ENCODE measurements around the gene DOC2A. TPM values are rescaled to one million over a fixed set of nuclear protein-coding genes. Genes with fewer than 3 reads are reported as not detected.

DOC2A gene
- total RNA-seq, 1 donor from 2014 or later: 3.1 TPM

DNA sequence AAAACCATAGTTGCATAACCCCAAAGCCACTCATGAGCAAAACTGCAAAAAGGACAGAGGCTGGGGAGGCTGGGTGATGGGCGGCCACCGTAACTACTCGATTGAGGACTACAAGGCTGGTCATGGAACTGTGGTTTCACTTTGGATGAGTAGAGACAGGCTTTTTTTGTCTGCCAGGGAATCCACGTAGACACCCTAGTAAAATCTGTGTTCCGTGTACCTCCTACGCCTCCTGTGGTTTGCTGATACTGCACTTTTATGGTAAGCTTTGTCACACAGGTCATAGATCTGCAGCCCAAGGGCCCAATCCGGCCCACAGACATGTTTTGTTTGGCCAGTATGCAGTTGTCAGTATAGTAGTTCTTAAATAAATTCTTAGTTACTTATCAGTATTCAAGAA is 22.4 kb upstream of the DOC2A start:
- Histone ChIP-seq H3K4me1 (peaks cover 16% of the 10 kb centered on the region), H3K4me2 (no peak overlapping the region), H3K27ac (no peak overlapping the region), H3F3A (ENCODE audit: low read depth) (peaks cover 18% of the 10 kb centered on the region), H4K20me1 (ENCODE audit: low read depth) (peaks cover 21% of the 10 kb centered on the region), H2AFZ (replicated peaks) (no peak overlapping the region), H3K36me3 (no peaks in the 10 kb centered on the region), H3K9me3 (ENCODE audit: low read depth) (no peaks in the 10 kb centered on the region), H3K27me3 (peaks cover 46% of the 10 kb centered on the region), H3K79me2 (ENCODE audit: low read depth) (no peaks in the 10 kb centered on the region), H3K4me3 (no peak overlapping the region), H3K9ac (no peak overlapping the region)
- Mint-ChIP-seq H3K27me3 (ENCODE audit: insufficient read depth, low read depth) (peaks cover 12% of the 10 kb centered on the region), H3K36me3 (no peaks in the 10 kb centered on the region), H3K4me3 (no peak overlapping the region), H3K9me3 (peaks cover 2% of the 10 kb centered on the region), H3K27ac (no peak overlapping the region), H3K4me1 (peaks cover 27% of the 10 kb centered on the region)
- TF ChIP-seq, protein P1, sequence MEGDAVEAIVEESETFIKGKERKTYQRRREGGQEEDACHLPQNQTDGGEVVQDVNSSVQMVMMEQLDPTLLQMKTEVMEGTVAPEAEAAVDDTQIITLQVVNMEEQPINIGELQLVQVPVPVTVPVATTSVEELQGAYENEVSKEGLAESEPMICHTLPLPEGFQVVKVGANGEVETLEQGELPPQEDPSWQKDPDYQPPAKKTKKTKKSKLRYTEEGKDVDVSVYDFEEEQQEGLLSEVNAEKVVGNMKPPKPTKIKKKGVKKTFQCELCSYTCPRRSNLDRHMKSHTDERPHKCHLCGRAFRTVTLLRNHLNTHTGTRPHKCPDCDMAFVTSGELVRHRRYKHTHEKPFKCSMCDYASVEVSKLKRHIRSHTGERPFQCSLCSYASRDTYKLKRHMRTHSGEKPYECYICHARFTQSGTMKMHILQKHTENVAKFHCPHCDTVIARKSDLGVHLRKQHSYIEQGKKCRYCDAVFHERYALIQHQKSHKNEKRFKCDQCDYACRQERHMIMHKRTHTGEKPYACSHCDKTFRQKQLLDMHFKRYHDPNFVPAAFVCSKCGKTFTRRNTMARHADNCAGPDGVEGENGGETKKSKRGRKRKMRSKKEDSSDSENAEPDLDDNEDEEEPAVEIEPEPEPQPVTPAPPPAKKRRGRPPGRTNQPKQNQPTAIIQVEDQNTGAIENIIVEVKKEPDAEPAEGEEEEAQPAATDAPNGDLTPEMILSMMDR (IDR thresholded peaks at IDR 0.05): no peak
- no peak for TF ChIP-seq EZH2phosphoT487 (IDR thresholded peaks at IDR 0.05)
- no peak for TF ChIP-seq EZH2 (IDR thresholded peaks at IDR 0.05)
- DNase-seq (ENCODE audit: low spot score): no peak

DNA sequence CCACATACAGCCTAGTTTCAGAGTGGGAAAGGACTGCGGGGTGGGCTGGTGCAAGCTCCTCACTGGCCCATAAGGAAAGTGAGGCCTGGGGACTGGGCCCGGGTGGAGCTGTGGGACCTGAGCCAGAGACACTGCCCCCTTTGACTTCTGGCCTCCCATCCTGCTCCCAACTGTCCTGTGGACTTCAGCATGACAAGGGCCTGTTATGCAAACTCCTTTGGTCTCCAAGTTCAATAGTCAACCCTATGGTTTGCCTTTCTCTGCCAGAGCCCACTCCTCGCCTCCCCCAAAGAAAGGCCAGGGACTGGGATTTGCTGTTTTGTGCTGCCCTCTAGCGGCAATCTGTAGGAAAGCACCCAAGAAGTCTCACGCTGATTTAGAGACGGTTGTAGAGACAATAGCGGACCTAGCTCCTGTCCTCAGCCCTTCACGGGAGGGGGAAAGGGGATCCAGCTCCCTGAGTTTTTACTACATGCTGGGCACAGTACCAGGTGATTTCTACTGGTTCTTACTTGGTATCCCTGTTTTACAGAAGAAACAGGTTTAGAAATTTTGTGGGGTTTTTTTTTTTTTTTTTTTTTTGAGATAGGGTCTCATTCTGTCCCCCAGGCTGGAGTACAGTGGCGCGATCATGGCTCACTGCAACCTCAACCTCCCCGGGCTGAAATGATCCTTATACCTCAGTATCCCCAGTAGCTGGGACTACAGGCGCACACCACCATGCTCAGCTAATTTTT is 21.4 kb upstream of the DOC2A start:
- Histone ChIP-seq H3K27ac (no peak overlapping the region), H3K9ac (no peak overlapping the region), H4K20me1 (ENCODE audit: low read depth) (peaks cover 31% of the 10 kb centered on the region), H3F3A (ENCODE audit: low read depth) (peaks cover 18% of the 10 kb centered on the region), H3K27me3 (peaks cover 46% of the 10 kb centered on the region), H3K36me3 (no peaks in the 10 kb centered on the region), H3K4me1 (peaks cover 21% of the 10 kb centered on the region), H3K79me2 (ENCODE audit: low read depth) (no peaks in the 10 kb centered on the region), H2AFZ (replicated peaks) (no peak overlapping the region), H3K4me3 (no peak overlapping the region), H3K9me3 (ENCODE audit: low read depth) (no peaks in the 10 kb centered on the region), H3K4me2 (peak overlapping the region; percentile 100)
- H3K27me3 Mint-ChIP-seq (ENCODE audit: insufficient read depth, low read depth): peaks cover 14% of the 10 kb centered on the region
- peaks cover 2% of the 10 kb centered on the region for H3K9me3 Mint-ChIP-seq
- DNase-seq (ENCODE audit: low spot score): peak; percentile 83
- peaks cover 37% of the 10 kb centered on the region for H3K4me1 Mint-ChIP-seq
- TF ChIP-seq, protein P1 (IDR thresholded peaks at IDR 0.05): peak; percentile 91
- no peak for TF ChIP-seq EZH2 (IDR thresholded peaks at IDR 0.05)
- peak; percentile 27 for TF ChIP-seq EZH2phosphoT487 (IDR thresholded peaks at IDR 0.05)
- H3K36me3 Mint-ChIP-seq: no peaks in the 10 kb centered on the region
- peak overlapping the region; percentile 66 for H3K27ac Mint-ChIP-seq
- H3K4me3 Mint-ChIP-seq: peak overlapping the region; percentile 83

DNA sequence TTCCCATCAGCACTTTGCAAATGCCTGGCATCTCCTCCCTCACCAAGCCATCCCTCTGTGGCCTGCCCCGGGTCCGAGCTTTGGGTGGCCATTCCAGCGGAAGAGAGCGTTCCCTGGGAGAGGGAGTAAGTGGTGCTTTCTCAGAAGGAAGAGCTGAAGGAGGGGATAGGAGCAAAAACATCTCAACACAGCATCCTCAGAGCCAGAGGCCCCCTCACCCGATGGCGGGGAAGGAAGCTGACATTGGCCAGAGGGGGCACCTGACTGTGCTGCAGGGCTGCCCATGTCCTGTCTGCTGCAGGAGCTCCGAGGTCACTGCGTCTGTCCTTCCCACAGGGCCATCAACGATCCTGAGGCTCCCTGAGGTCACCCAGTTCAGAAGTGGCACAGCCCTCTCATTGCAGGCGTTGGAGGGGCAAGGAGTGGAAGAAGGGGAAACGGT is 20.7 kb upstream of the DOC2A start:
- TF ChIP-seq EZH2phosphoT487 (IDR thresholded peaks at IDR 0.05): no peak
- TF ChIP-seq, protein P1 (IDR thresholded peaks at IDR 0.05): no peak
- TF ChIP-seq EZH2 (IDR thresholded peaks at IDR 0.05): no peak
- no peak for DNase-seq (ENCODE audit: low spot score)
- no peak overlapping the region for H3K9ac ChIP-seq
- peak overlapping the region; percentile 86 for H3K4me3 Mint-ChIP-seq
- H3K27me3 ChIP-seq: peaks cover 42% of the 10 kb centered on the region
- peaks cover 2% of the 10 kb centered on the region for H3K9me3 Mint-ChIP-seq
- H3K79me2 ChIP-seq (ENCODE audit: low read depth): no peaks in the 10 kb centered on the region
- H3K27me3 Mint-ChIP-seq (ENCODE audit: insufficient read depth, low read depth): peaks cover 17% of the 10 kb centered on the region
- H3K4me1 ChIP-seq: peaks cover 21% of the 10 kb centered on the region
- peak overlapping the region; percentile 87 for H3K4me3 ChIP-seq
- H3K36me3 Mint-ChIP-seq: no peaks in the 10 kb centered on the region
- H3K4me2 ChIP-seq: peak overlapping the region; percentile 100
- H3K4me1 Mint-ChIP-seq: peaks cover 37% of the 10 kb centered on the region
- no peak overlapping the region for H3K27ac ChIP-seq
- peaks cover 37% of the 10 kb centered on the region for H4K20me1 ChIP-seq (ENCODE audit: low read depth)
- H3F3A ChIP-seq (ENCODE audit: low read depth): peaks cover 18% of the 10 kb centered on the region
- peak overlapping the region; percentile 63 for H2AFZ ChIP-seq (replicated peaks)
- no peaks in the 10 kb centered on the region for H3K9me3 ChIP-seq (ENCODE audit: low read depth)
- no peaks in the 10 kb centered on the region for H3K36me3 ChIP-seq
- H3K27ac Mint-ChIP-seq: no peak overlapping the region

Data from neural progenitor cell (in vitro differentiated cells).